Measurements from ENCODE around the gene UBA1.

GRCh38 chrX:47210661-47211425, 17.2 kb downstream of the UBA1 start:
- TF ChIP-seq CTCF (IDR thresholded peaks at IDR 0.05) (no peak), POLR2A (IDR thresholded peaks at IDR 0.05) (no peak)

Measured in heart left ventricle (tissue), 13 donors.